Motor neuron (in vitro differentiated cells): ENCODE measurements around the gene TIFAB. TPM values are rescaled to one million over a fixed set of nuclear protein-coding genes. Genes with fewer than 3 reads are reported as not detected.

Source experiments
- ATAC-seq, 8 experiments: fragments of 200-7000 bp; cut with Tn5 transposase; replicated peaks in 6 of 8; 2 replicates each; pipeline ENCODE4 v1.8.0; 2021; ENCODE audit warnings: mild to moderate bottlenecking in 8 of 8, moderate library complexity in 8 of 8
- H3K27ac ChIP-seq, 2 donors: fragments of 250-450 bp; sonication (Bioruptor Pico); 2 replicates each; pipeline ENCODE4 v1.9.0; 2021; ENCODE audit warnings: antibody characterized with exemption in 2 of 2, mild to moderate bottlenecking in 2 of 2, moderate library complexity in 1 of 2
- H3K4me1 ChIP-seq, 2 donors: fragments of 250-450 bp; sonication (Bioruptor Pico); replicated peaks in 1 of 2; 2 replicates each; pipeline ENCODE4 v1.6.1; 2021; ENCODE audit warnings: antibody characterized with exemption in 2 of 2, mild to moderate bottlenecking in 2 of 2, moderate library complexity in 1 of 2
- H3K4me3 ChIP-seq, 5 donors: fragments of 250-450 bp; sonication (Bioruptor Pico); 2 replicates each; pipeline ENCODE4 v1.9.0; 2021; ENCODE audit warnings: antibody characterized with exemption in 5 of 5, mild to moderate bottlenecking in 5 of 5, moderate library complexity in 4 of 5
- WGBS, 10 experiments: fragments of 450-650 bp; shearing (Covaris generic); methylation state at CpG; one replicate each; pipeline ENCODE4 v1.0.0; 2022; 5-methylcytosine and 5-hydroxymethylcytosine counted together
- in situ Hi-C, 9 experiments: fragments of 400-800 bp; cut with MboI; loops; one replicate each; pipeline ENCODE4 v1.15.0; 2021; ENCODE audit warnings: low sequenced_read_pairs in 9 of 9, low pct_unique_long_range_greater_than_20kb in 2 of 9; ENCODE audit not compliant: unreplicated experiment in 9 of 9
- total RNA-seq, 8 experiments: library from RNA; unstranded; fragments of 300-600 nt; gene quantifications; 2 replicates each; pipeline versions ENCODE4 v1.2.3 to v1.2.4, GENCODE V29; 2022

The TIFAB gene
- total RNA-seq, 8 experiments from 2014 or later, result 0.04 to 0.43 (median 0.10) TPM; not detected in 2

GRCh38 chr5:135462304-135462703, 10.2 kb upstream of the TIFAB start:
- no peak overlapping the region for H3K27ac ChIP-seq
- WGBS, 10 experiments, result 14 to 50% (median 45%) methylated on average over 1 to 5 of the region's 6 CpGs; no CpG with 5 or more reads in 5 of the 10 experiments
- in situ Hi-C loops, result loop anchor here (5.0 to 25.0 kb wide), 6 partner anchors 90 to 375 kb away; partner anchors contain the start of gene SLC25A48 (in 4 of the 9)
- H3K4me3 ChIP-seq, result no peak overlapping the region
- ATAC-seq, result peak in 6 of 8 experiments; percentile 10 to 71 (median 26)
- H3K4me1 ChIP-seq, result peaks cover 11 to 24% of the 10 kb centered on the region in 2 donors

- ATAC-seq, result peak in 5 of 8 experiments; percentile 37 to 68 (median 57)
- H3K4me3 ChIP-seq, result no peak overlapping the region
- no peak overlapping the region for H3K27ac ChIP-seq
- in situ Hi-C loops, result loop anchor here (5.0 to 25.0 kb wide), 6 partner anchors 91 to 376 kb away; partner anchors contain the start of gene SLC25A48 (in 4 of the 9)
- peaks cover 4 to 17% of the 10 kb centered on the region in 2 donors for H3K4me1 ChIP-seq
- 30 to 77% (median 51%) methylated on average over 3 to 7 of the region's 7 CpGs for WGBS, 10 experiments
These were observed 9.5 kb upstream of the TIFAB start for GRCh38 chr5:135461481-135462151.

- in situ Hi-C loops, result loop anchor here (5.0 to 25.0 kb wide), 6 partner anchors 92 to 377 kb away; partner anchors contain the start of gene SLC25A48 (in 4 of the 9)
- no peak for ATAC-seq
- Histone ChIP-seq H3K27ac (no peak overlapping the region), H3K4me3 (no peak overlapping the region), H3K4me1 (peaks cover 0 to 13% of the 10 kb centered on the region in 2 donors)
- 30 to 80% (median 56%) methylated on average over 1 to 9 of the region's 11 CpGs; no CpG with 5 or more reads in 1 of the 10 experiments for WGBS, 10 experiments
These were observed 8.3 kb upstream of the TIFAB start for GRCh38 chr5:135460246-135461033.

GRCh38 chr5:135458921-135459331, 6.8 kb upstream of the TIFAB start:
- no peak overlapping the region for H3K4me3 ChIP-seq
- no peak overlapping the region for H3K27ac ChIP-seq
- peaks cover 0 to 13% of the 10 kb centered on the region in 2 donors for H3K4me1 ChIP-seq
- WGBS, 10 experiments, result 0 to 100% (median 54%) methylated on average over 1 to 3 of the region's 5 CpGs; no CpG with 5 or more reads in 5 of the 10 experiments
- ATAC-seq, result peak in 3 of 8 experiments; percentile 17 to 23 (median 18)
- in situ Hi-C loops, result loop anchor here in 5 of 9 experiments (25.0 kb wide), 2 partner anchors 278 to 378 kb away; partner anchors contain the start of gene SLC25A48 (in 2 of the 5)

- no peak for ATAC-seq
These were observed 6.2 kb upstream of the TIFAB start for GRCh38 chr5:135458356-135458755.

GRCh38 chr5:135457424-135458071, 5.4 kb upstream of the TIFAB start:
- peak; percentile 30 to 90 (median 57) for ATAC-seq
- no peak overlapping the region for H3K4me3 ChIP-seq
- in situ Hi-C loops, result loop anchor here in 5 of 9 experiments (25.0 kb wide), 2 partner anchors 280 to 380 kb away; partner anchors contain the start of gene SLC25A48 (in 2 of the 5)
- 17 to 100% (median 45%) methylated on average over 1 to 8 of the region's 9 CpGs; no CpG with 5 or more reads in 1 of the 10 experiments for WGBS, 10 experiments
- no peak overlapping the region for H3K27ac ChIP-seq
- peaks cover 0 to 13% of the 10 kb centered on the region in 2 donors for H3K4me1 ChIP-seq

More at GRCh38 chr5:135458356-135458755, 6.2 kb upstream of the TIFAB start:
- in situ Hi-C loops, result loop anchor here in 5 of 9 experiments (25.0 kb wide), 2 partner anchors 279 to 379 kb away; partner anchors contain the start of gene SLC25A48 (in 2 of the 5)
- 92 to 100% (median 93%) methylated on average over 1 to 4 of the region's 4 CpGs; no CpG with 5 or more reads in 6 of the 10 experiments for WGBS, 10 experiments
- Histone ChIP-seq H3K4me1 (peaks cover 0 to 13% of the 10 kb centered on the region in 2 donors), H3K4me3 (no peak overlapping the region), H3K27ac (no peak overlapping the region)

- 50 to 100% (median 83%) methylated on average over 1 to 11 of the region's 12 CpGs; no CpG with 5 or more reads in 2 of the 10 experiments for WGBS, 10 experiments
- H3K27ac ChIP-seq, result no peak overlapping the region
- H3K4me3 ChIP-seq, result no peak overlapping the region
- ATAC-seq, result peak in 4 of 8 experiments; percentile 28 to 81 (median 60)
- peaks cover 0 to 10% of the 10 kb centered on the region in 2 donors for H3K4me1 ChIP-seq
- in situ Hi-C loops, result loop anchor here in 5 of 9 experiments (25.0 kb wide), 2 partner anchors 281 to 381 kb away; partner anchors contain the start of gene SLC25A48 (in 2 of the 5)
These were observed 4.3 kb upstream of the TIFAB start for GRCh38 chr5:135456238-135457099.

GRCh38 chr5:135455876-135456237, 3.7 kb upstream of the TIFAB start:
- Histone ChIP-seq H3K4me3 (no peak overlapping the region), H3K4me1 (peaks cover 0 to 7% of the 10 kb centered on the region in 2 donors), H3K27ac (no peak overlapping the region)
- ATAC-seq, result no peak
- in situ Hi-C loops, result loop anchor here in 5 of 9 experiments (25.0 kb wide), 2 partner anchors 281 to 381 kb away; partner anchors contain the start of gene SLC25A48 (in 2 of the 5)
- whole genome bisulfite sequencing, 10 experiments, result 70 to 100% (median 100%) methylated on average over 1 to 2 of the region's 4 CpGs; no CpG with 5 or more reads in 5 of the 10 experiments

GRCh38 chr5:135454946-135455345, 2.8 kb upstream of the TIFAB start:
- ATAC-seq, result no peak
- WGBS, 10 experiments, result 67 to 100% (median 81%) methylated on average over 1 to 3 of the region's 3 CpGs; no CpG with 5 or more reads in 4 of the 10 experiments
- Histone ChIP-seq H3K4me1 (no peaks in the 10 kb centered on the region), H3K27ac (no peak overlapping the region), H3K4me3 (no peak overlapping the region)
- in situ Hi-C loops, result loop anchor here in 5 of 9 experiments (25.0 kb wide), 2 partner anchors 282 to 382 kb away; partner anchors contain the start of gene SLC25A48 (in 2 of the 5)

- H3K4me3 ChIP-seq, result no peak overlapping the region
- peaks cover 2 to 10% of the 10 kb centered on the region in 2 donors for H3K4me1 ChIP-seq
- no peak overlapping the region for H3K27ac ChIP-seq
- 54 to 100% (median 76%) methylated on average over 1 to 4 of the region's 4 CpGs for WGBS, 10 experiments
- ATAC-seq, result no peak
- in situ Hi-C loops, result loop anchor here in 5 of 9 experiments (25.0 kb wide), 2 partner anchors 284 to 384 kb away; partner anchors contain the start of gene SLC25A48 (in 2 of the 5)
These were observed 1.5 kb upstream of the TIFAB start for GRCh38 chr5:135453613-135454012.
